Putamen (tissue), 1 donor: Measurements from ENCODE around the gene C16orf96.

ENCODE experiments used
- DNase-seq: peaks from one replicate; pipeline ENCODE4 v3.0.0-alpha.2; 2016; ENCODE audit warnings: low spot score

C16orf96 gene

GRCh38 chr16:4556112-4556511, at the start of gene C16orf96:
TSS of gene C16orf96 (plus strand) at chr16:4556340. CDS start at chr16:4556490, 150 bp downstream.
- no peak for DNase-seq

GRCh38 chr16:4506450-4506849, 49.7 kb upstream of the C16orf96 start:
- DNase-seq, result peak; percentile 83

GRCh38 chr16:4507588-4508345, 48.4 kb upstream of the C16orf96 start:
- DNase-seq, result no peak

GRCh38 chr16:4508806-4509205, 47.3 kb upstream of the C16orf96 start:
- DNase-seq, result no peak

- no peak for DNase-seq
Observed at GRCh38 chr16:4509420-4509819, 46.7 kb upstream of the C16orf96 start.

GRCh38 chr16:4510131-4510530, 46.0 kb upstream of the C16orf96 start:
- DNase-seq, result no peak

GRCh38 chr16:4510747-4511426, 45.3 kb upstream of the C16orf96 start:
- DNase-seq, result no peak

GRCh38 chr16:4511441-4512082, 44.6 kb upstream of the C16orf96 start:
- DNase-seq, result no peak

- DNase-seq, result no peak
Observed at GRCh38 chr16:4512473-4512872, 43.7 kb upstream of the C16orf96 start.

- DNase-seq, result no peak
Observed at GRCh38 chr16:4513086-4513860, 42.9 kb upstream of the C16orf96 start.

GRCh38 chr16:4513881-4514280, 42.3 kb upstream of the C16orf96 start:
- DNase-seq, result no peak

- DNase-seq, result no peak
Observed at GRCh38 chr16:4514606-4515005, 41.5 kb upstream of the C16orf96 start.

GRCh38 chr16:4515611-4516233, 40.4 kb upstream of the C16orf96 start:
- DNase-seq, result no peak

GRCh38 chr16:4517812-4518680, 38.1 kb upstream of the C16orf96 start:
- no peak for DNase-seq

- no peak for DNase-seq
Observed at GRCh38 chr16:4519274-4520058, 36.7 kb upstream of the C16orf96 start.

GRCh38 chr16:4520913-4521312, 35.2 kb upstream of the C16orf96 start:
- no peak for DNase-seq

- DNase-seq, result peak; percentile 79
Observed at GRCh38 chr16:4522051-4522581, 34.0 kb upstream of the C16orf96 start.

GRCh38 chr16:4523686-4524085, 32.5 kb upstream of the C16orf96 start:
- DNase-seq, result no peak

- DNase-seq, result no peak
Observed at GRCh38 chr16:4524571-4524970, 31.6 kb upstream of the C16orf96 start.

- DNase-seq, result no peak
Observed at GRCh38 chr16:4525069-4525468, 31.1 kb upstream of the C16orf96 start.
